CD4-positive, alpha-beta T cell treated with Interleukin-12 subunit alpha and Interleukin-12 subunit beta, for 1 hour (primary cell): ENCODE data around the gene IRX4.

Source experiments
- DNase-seq: peaks from one replicate; pipeline ENCODE4 v3.0.0-alpha.2; 2020

IRX4 gene

GRCh38 chr5:1889321-1890065 lies 6.8 kb upstream of the IRX4 start:
- no peak for DNase-seq

- DNase-seq, result no peak
Observed at GRCh38 chr5:1888541-1889251, 6.0 kb upstream of the IRX4 start.

- DNase-seq, result no peak
Observed at GRCh38 chr5:1887588-1888360, 5.0 kb upstream of the IRX4 start.

DNA sequence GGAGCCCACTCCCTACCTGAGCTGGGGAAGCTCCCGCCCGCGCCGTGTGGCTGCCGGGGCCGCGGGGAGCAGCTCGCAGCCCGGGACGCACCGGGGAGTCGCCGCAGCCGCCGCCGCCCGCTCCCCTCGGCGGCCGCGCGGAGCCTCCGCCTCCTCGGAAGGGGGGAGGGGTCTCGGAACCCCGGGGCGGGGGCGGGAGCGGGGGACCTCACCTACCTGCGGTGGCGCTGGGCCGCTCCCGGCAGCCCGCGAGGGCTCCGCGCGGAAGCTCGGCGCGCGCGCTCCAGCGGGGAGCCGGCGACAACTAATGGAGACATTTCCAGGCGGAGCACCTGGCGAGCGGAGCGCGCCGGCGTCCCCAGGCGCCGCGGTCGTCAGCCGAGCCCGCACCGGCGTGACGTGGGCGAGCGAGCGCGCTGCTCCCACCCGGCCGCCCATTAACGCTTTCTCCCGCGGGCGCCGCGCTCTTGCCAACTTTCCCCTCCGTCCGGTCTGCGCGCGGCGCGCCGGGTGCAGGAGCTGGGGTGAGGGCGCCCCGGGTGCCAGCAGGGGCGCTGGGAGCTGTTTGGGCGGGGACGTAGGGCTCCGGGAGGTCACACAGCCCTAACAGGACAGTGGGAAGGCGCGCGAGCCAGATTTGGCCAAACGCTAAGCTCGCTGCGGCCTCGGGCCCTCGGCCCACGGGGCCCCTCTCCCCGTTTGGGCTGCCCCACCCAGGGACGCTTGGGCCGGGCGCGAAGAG lies 4.3 kb upstream of the IRX4 start:
- no peak for DNase-seq

DNA sequence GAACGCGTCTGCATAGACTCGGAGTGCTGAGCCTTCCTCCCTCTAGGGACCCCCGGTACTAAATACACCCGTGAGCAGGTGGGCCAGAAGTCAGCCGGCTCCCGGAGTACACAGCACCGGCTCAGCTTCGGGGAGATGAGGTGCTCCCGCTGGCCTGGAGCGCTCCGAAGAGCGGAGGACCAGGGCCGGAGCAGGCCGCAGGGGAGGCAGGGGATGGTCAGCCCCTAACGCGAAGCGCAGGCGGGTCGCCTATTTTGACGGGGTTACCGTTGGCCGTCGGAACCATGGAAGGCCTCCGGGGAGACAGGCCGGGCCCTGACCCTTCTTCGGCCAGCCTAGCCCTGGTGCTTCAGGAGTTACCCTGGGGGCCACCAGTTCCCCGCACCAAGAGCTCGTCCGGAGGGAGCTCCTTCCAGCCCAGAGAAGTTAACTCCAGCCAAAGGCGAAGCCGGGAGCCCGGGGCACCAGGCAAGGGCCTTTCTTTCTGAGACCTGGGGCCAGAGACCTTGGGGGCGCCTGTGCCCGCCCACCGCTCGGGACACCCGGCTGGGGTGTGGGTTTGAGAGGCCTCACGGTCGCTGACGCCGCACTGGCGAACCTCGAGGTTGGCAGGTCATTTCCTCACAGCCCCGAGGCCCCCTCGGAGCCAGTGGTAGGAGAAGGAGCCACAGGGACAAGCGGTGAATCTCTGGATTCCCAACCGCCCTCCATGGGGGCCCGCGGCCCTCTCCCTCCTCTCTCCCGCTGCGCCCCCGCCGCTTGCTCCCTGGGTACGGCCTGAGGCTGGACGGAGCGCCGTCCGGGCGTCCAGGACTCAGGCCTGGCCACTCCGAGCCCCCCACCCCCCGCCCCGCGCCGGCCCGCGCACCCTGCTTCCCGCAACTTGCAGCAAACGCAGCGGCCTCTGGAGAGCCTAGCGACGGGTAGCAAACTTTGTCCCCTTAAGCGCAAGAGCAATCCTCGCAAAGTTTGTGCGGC lies 3.4 kb upstream of the IRX4 start:
- DNase-seq, result no peak

DNA sequence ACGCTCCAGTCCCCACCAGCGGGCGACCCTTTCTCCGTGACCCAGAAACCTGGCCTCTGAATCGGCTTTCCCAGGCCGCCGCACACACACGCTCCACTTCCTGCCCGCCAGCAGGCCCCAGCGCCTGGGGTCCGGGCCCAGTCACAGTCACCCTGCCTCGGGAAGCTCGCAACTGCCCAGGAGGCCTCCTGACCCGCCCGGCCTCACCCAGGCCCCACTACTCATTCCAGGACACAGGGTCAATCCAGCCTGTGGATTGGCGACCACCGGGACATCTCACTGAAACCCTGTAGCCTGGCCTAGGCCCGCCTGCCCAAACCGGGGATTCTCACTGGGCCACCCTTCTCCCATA lies 2.7 kb upstream of the IRX4 start:
- no peak for DNase-seq

DNA sequence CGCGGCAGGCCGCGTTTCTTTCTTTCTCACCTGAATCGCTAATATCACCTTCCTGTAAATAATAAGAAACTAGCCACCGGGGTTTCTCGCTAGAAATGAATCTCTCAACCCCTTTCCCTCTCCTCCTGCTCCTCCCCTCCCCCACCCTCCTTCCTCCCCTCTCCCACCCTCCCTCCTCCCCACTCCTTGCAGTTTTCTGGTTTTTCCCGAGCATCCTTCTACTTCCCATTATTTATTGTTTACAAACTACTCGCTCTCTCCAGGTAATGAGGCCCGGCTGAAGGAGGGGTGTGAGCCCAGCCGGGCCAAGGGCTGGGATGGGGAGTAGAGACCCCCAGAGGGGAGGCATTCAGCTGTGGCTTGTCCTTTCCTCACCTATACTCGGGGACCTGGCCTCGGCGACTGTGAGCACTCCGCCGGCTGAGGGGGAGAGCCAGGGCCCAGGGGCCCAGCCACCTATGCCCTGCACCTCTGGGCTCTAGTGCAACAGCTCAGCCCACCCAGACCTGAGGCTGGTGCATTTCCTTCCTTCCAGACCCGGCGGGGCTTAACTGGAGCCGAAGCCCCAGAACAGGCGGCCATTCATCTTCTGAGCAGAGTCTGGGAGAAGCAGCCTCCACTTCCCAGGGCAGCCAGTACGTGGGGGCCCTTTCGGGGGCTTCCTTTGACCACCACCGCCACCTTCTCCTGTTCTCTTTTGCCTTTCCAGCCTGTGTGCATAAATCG lies 2.1 kb upstream of the IRX4 start:
- DNase-seq, result no peak

DNA sequence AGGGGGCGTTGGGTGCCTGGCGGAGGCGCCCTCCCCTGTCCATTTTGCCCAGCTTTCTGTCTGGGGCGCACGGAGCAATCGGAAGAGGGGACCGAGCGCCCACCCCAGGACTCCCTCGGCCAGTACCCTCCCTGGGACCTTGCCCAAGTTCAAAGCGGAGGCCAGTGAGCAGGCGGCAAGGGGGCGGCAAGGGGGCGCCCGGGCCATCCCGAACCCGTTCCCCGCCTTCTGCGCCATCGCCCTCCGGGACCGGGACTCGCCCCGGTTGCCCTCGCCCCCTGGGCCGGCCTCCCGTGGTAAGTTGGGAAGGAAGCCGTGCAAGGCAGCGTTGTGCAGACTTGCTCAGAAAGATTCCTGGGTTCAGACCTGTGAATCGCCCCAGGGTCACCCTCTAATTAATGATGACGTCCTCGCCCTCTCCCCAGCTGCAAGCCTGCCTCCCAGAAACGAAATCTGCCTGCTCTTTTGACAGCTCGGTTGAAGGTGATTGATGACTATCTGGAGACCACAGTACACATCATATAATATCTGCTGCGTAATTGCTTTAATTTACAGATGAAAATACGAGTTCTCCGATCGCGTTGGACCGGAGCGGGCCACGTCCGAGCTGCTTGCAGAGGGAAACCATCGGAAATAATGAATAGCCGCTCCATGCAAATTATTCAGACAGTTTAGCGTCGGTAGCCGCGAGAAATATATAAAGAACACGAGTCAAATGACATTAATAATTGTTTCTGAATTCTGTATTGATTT lies 1.4 kb upstream of the IRX4 start:
- DNase-seq, result no peak

- no peak for DNase-seq
Observed at GRCh38 chr5:1883120-1883924, 597 bp upstream of the IRX4 start.

DNA sequence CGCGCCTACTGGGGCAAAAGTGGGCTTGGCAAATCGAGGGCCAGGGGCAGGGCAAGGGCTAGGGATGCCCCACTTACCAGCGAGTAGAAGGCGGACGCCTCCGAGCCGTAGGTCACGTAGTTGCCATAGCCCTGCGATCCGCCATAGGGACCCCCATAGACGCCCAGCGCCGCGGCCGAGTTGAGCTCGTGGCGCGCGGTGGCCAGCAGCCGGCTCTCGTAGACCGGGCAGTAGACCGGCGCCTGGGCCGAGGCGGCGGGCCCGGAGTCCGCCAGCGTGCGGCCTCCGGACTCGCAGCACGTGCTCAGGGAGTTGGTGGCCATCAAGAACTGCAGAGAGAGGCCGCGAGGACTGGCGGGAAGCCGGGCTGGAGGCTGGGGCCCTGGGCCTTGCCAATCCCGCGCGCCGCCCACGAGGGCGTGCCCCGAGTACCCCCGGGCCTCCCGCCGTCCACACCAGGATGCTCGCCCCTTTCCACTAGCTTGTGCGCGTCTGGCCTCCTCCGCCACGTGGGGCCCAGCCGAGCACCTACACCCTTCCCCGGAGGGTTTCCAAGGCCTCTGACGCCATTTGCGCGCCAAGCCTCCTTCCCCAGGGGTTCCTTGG lies 891 bp downstream of the IRX4 start:
- no peak for DNase-seq

GRCh38 chr5:1881098-1881572 lies 1.6 kb downstream of the IRX4 start:
- DNase-seq, result no peak

DNA sequence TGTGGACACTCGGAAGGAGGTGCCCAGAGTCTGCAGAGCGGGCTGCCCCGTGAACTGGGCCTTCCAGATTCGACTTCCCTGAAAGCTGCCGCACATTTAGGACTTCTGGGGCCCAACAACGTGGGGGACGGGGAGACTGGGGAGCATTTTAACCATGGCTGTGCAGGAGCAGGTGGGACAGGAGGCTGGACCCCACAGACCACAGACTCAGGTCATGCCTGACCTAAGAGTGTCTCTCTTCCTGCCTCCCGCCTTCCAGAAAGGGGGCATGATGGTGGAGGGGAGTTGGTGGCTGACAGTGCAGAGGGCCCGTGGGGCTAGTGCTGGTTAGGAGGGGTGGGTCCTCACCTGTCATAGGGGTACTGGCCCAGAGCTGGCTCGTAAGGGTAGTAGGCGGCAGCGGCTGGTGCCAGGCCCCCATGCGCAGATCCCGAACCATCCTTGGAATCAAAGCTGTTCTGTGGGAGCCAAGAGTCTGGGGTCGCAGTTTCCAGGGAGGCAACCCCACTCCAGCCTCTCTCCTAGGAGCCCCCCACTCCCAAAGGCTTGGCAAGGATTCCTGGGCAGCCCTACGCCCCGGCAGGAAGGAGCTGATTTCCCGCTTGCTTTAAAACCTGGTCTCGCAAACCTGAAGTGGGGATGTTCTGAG lies 2.2 kb downstream of the IRX4 start:
- DNase-seq, result no peak

DNA sequence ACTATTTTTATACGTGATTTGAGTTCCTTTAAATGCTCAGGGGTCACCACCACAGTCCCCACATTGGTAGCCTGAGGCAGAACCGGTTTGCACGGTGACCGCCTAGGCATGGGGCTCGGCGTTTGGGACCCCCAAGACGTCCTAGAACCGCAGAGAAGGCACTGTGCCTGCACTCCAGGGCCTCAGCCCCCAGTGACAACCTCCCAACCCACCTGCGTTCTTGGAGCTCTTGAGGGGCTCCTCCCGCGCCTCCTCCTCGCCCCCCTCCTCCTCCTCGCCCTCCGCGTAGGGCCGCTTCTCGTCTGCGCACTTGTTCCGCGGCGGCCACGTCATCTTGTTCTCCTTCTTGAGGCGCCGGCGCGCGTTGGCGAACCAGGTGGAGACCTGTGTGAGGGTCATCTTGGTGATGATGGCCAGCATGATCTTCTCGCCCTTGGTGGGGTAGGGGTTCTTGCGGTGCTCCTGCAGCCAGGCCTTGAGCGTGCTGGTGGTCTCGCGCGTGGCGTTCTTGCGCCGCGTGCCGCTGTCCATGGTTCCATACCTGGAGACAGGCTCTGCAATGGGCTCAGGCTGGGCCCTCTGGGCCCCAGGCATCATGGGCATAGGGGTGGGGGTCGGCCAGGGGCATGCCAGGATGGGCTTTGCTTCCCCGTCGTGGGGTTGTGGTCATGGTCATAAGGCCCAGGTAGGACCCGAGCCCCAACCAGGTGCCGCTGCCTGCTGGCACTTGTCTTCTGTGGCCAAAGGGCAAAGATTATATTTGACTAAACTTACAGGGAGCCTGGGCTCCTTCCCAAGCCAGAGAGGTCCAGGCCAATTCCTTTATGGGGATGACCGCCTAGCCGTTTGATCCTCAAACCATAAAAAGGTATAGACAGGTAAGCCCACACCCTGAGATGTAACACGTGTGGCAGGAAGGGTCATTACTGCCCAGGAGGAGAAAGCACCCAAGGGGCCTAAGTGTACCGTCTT lies 3.1 kb downstream of the IRX4 start:
- no peak for DNase-seq

- DNase-seq, result no peak
Observed at GRCh38 chr5:1878050-1878849, 4.5 kb downstream of the IRX4 start.

GRCh38 chr5:1877103-1878049 lies 5.3 kb downstream of the IRX4 start:
- no peak for DNase-seq
